ENCODE results near the gene DPP10. TPM values are rescaled to one million over a fixed set of nuclear protein-coding genes. Genes with fewer than 3 reads are reported as not detected.

Gene DPP10
- total RNA-seq, 1 experiment from 2014 or later = not detected

- BruUV-seq (replicated peaks) = no TSS peak
- CTCF ChIA-PET = no interaction called here
Measured at GRCh38 chr2:114525955-114526354, 83.5 kb downstream of the DPP10 start.

GRCh38 chr2:114526841-114527240, 84.4 kb downstream of the DPP10 start:
- BruUV-seq (replicated peaks) = no TSS peak
- POLR2A ChIA-PET = interaction anchor here (0.7 kb wide), 1 partner anchor 13 kb away, joined by 4 read pairs; no protein-coding TSS in a partner anchor
- Histone ChIP-seq H3K9me3 (ENCODE audit: control insufficient read depth, insufficient read depth, low read depth, low read length) (no peaks in the 10 kb centered on the region), H3K36me3 (ENCODE audit: control insufficient read depth, insufficient read depth, low read length) (no peaks in the 10 kb centered on the region), H3K4me1 (ENCODE audit: control insufficient read depth, insufficient read depth, low read length) (no peaks in the 10 kb centered on the region), H3K27me3 (ENCODE audit: control insufficient read depth, insufficient read depth, low read length) (no peaks in the 10 kb centered on the region), H3K4me3 (ENCODE audit: low read depth in 2 of 2, low read length in 2 of 2) (no peak overlapping the region), H3K27ac (ENCODE audit: low read length) (no peak overlapping the region)
- intact Hi-C loops (cut with micrococcal nuclease; ENCODE audit: unreplicated experiment) (no loop called here), in situ Hi-C loops (cut with HindIII; ENCODE audit: low pct_unique_long_range_greater_than_20kb, low sequenced_read_pairs) (no loop called here)
- TF ChIP-seq CTCF (IDR thresholded peaks at IDR 0.05) (no peak), SIN3A (IDR thresholded peaks at IDR 0.05; ENCODE audit: borderline replicate concordance, insufficient read depth, low read depth, low read length) (no peak), POLR2AphosphoS5 (IDR thresholded peaks at IDR 0.05; ENCODE audit: low read depth, low read length) (no peak), REST (IDR thresholded peaks at IDR 0.05; ENCODE audit: insufficient read depth in 1 of 2, low read depth in 2 of 2, low read length in 1 of 2) (no peak), TCF7L2 (IDR thresholded peaks at IDR 0.05; ENCODE audit: low read depth, low read length) (no peak)
- DNase-seq (ENCODE audit: low read depth, low spot score) (no peak), ATAC-seq (no peak)
- CTCF ChIA-PET = no interaction called here

More at GRCh38 chr2:114525955-114526354, 83.5 kb downstream of the DPP10 start:
- DNase-seq (ENCODE audit: low read depth, low spot score) = no peak
- in situ Hi-C loops (cut with HindIII; ENCODE audit: low pct_unique_long_range_greater_than_20kb, low sequenced_read_pairs) (no loop called here), intact Hi-C loops (cut with micrococcal nuclease; ENCODE audit: unreplicated experiment) (no loop called here)
- H3K9me3 ChIP-seq (ENCODE audit: control insufficient read depth, insufficient read depth, low read depth, low read length) = no peaks in the 10 kb centered on the region
- no peaks in the 10 kb centered on the region for H3K27me3 ChIP-seq (ENCODE audit: control insufficient read depth, insufficient read depth, low read length)
- POLR2A ChIA-PET = no interaction called here
- TF ChIP-seq SIN3A (IDR thresholded peaks at IDR 0.05; ENCODE audit: borderline replicate concordance, insufficient read depth, low read depth, low read length) = no peak
- no peak for TF ChIP-seq TCF7L2 (IDR thresholded peaks at IDR 0.05; ENCODE audit: low read depth, low read length)
- no peaks in the 10 kb centered on the region for H3K36me3 ChIP-seq (ENCODE audit: control insufficient read depth, insufficient read depth, low read length)
- ATAC-seq = no peak
- H3K4me1 ChIP-seq (ENCODE audit: control insufficient read depth, insufficient read depth, low read length) = no peaks in the 10 kb centered on the region
- no peak overlapping the region for H3K27ac ChIP-seq (ENCODE audit: low read length)
- H3K4me3 ChIP-seq (ENCODE audit: low read depth in 2 of 2, low read length in 2 of 2) = no peak overlapping the region

- in situ Hi-C loops (cut with HindIII; ENCODE audit: low pct_unique_long_range_greater_than_20kb, low sequenced_read_pairs) (no loop called here), intact Hi-C loops (cut with micrococcal nuclease; ENCODE audit: unreplicated experiment) (no loop called here)
- CTCF ChIA-PET = no interaction called here
- no TSS peak for BruUV-seq (replicated peaks)
- POLR2A ChIA-PET = interaction anchor here (0.7 kb wide), 1 partner anchor 14 kb away, joined by 4 read pairs; no protein-coding TSS in a partner anchor
- H3K4me3 ChIP-seq (ENCODE audit: low read depth in 2 of 2, low read length in 2 of 2) = no peak overlapping the region
- H3K9me3 ChIP-seq (ENCODE audit: control insufficient read depth, insufficient read depth, low read depth, low read length) = no peaks in the 10 kb centered on the region
- TF ChIP-seq REST (IDR thresholded peaks at IDR 0.05; ENCODE audit: insufficient read depth in 1 of 2, low read depth in 2 of 2, low read length in 1 of 2) (no peak), TCF7L2 (IDR thresholded peaks at IDR 0.05; ENCODE audit: low read depth, low read length) (no peak), CTCF (IDR thresholded peaks at IDR 0.05) (no peak), SIN3A (IDR thresholded peaks at IDR 0.05; ENCODE audit: borderline replicate concordance, insufficient read depth, low read depth, low read length) (no peak), POLR2AphosphoS5 (IDR thresholded peaks at IDR 0.05; ENCODE audit: low read depth, low read length) (no peak)
- DNase-seq (ENCODE audit: low read depth, low spot score) (no peak), ATAC-seq (no peak)
- H3K36me3 ChIP-seq (ENCODE audit: control insufficient read depth, insufficient read depth, low read length) = no peaks in the 10 kb centered on the region
- H3K4me1 ChIP-seq (ENCODE audit: control insufficient read depth, insufficient read depth, low read length) = no peaks in the 10 kb centered on the region
- no peak overlapping the region for H3K27ac ChIP-seq (ENCODE audit: low read length)
- no peaks in the 10 kb centered on the region for H3K27me3 ChIP-seq (ENCODE audit: control insufficient read depth, insufficient read depth, low read length)
Measured at GRCh38 chr2:114527330-114527983, 85.0 kb downstream of the DPP10 start.
